Measurements from ENCODE around the gene WDR17. TPM values are rescaled to one million over a fixed set of nuclear protein-coding genes. Genes with fewer than 3 reads are reported as not detected.
"Not testable (repeated sequence)": the region's sequence is repeated elsewhere in the genome, so short reads cannot be mapped to it uniquely, and the experiment has no call there.

Gene WDR17
- total RNA-seq, 4 donors from 2014 or later, result 0.11 to 2.4 (median 1.3) TPM; not detected in 1

DNA sequence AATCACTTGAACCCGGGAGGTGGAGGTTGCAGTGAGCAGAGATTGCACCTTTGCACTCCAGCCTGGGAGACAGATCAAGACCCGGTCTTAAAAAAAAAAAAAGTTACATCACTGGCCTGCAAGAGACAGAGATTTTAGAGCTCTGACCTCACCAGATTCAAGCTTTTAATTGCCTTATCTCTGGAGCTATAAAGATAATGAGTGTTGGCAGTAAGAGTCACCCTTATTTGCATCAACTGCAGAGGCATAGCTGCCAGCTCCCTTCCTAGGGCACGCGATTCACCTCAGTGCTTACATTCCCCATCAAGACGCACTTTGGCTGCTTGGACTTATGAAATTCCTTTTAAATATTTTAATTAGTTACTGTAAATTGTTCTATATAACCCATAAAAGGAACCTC lies 142.2 kb downstream of the WDR17 start:
- intact Hi-C loops (cut with DNase I), result no loop called here

DNA sequence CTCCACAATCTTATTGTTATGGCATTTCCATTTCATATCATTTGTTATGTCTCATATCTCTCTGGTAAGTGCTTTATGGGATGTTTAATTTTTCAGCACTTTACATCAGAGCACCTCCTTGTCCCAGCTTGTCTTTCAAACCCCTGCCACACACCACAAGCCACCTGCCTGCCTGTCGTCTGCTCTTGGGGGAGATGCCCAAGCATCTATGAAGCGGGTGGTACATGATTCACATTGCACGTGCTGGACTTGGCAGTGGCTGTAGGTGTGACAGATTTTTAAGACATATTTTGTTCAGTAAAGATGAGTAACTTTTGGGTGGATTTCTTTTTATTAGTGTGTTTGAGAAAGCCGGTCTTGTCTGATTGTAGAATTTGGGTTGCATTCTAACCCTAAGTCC lies 143.9 kb downstream of the WDR17 start:
- H3K4me3 ChIP-seq, result no peak overlapping the region
- TF ChIP-seq POLR2A (IDR thresholded peaks at IDR 0.05) (no peak), CTCF (IDR thresholded peaks at IDR 0.05) (no peak)
- no peaks in the 10 kb centered on the region for H3K9me3 ChIP-seq
- H3K4me1 ChIP-seq, result no peaks in the 10 kb centered on the region
- DNase-seq, result no peak
- WGBS, 2 donors, result 89 to 91% methylated on average over 3 to 4 of the region's 4 CpGs
- H3K27ac ChIP-seq, result no peak overlapping the region
- intact Hi-C loops (cut with DNase I), result no loop called here
- peaks cover 0 to 13% (median 0%) of the 10 kb centered on the region in 4 donors for H3K27me3 ChIP-seq
- H3K36me3 ChIP-seq, result no peaks in the 10 kb centered on the region

More for the DNA sequence above, 142.2 kb downstream of the WDR17 start:
- H3K27me3 ChIP-seq, result peaks cover 0 to 13% (median 0%) of the 10 kb centered on the region in 4 donors
- no peak overlapping the region for H3K27ac ChIP-seq
- H3K36me3 ChIP-seq, result no peaks in the 10 kb centered on the region
- no peaks in the 10 kb centered on the region for H3K4me1 ChIP-seq
- 75 to 81% methylated on average over 4 to 5 of the region's 5 CpGs for WGBS, 2 donors
- H3K9me3 ChIP-seq, result no peaks in the 10 kb centered on the region
- TF ChIP-seq CTCF (IDR thresholded peaks at IDR 0.05) (no peak), POLR2A (IDR thresholded peaks at IDR 0.05) (no peak)
- H3K4me3 ChIP-seq, result no peak overlapping the region
- no peak for DNase-seq

- Histone ChIP-seq H3K4me3 (no peak overlapping the region), H3K36me3 (no peaks in the 10 kb centered on the region), H3K27ac (no peak overlapping the region), H3K4me1 (no peaks in the 10 kb centered on the region), H3K27me3 (peaks cover 0 to 13% (median 0%) of the 10 kb centered on the region in 4 donors), H3K9me3 (no peaks in the 10 kb centered on the region)
- no peak for DNase-seq
- 79 to 84% methylated on average over 3 of the region's 3 CpGs for WGBS, 2 donors
- intact Hi-C loops (cut with DNase I), result no loop called here
- TF ChIP-seq POLR2A (IDR thresholded peaks at IDR 0.05) (no peak), CTCF (IDR thresholded peaks at IDR 0.05) (no peak)
Measured at GRCh38 chr4:176210101-176210500, 144.5 kb downstream of the WDR17 start.

DNA sequence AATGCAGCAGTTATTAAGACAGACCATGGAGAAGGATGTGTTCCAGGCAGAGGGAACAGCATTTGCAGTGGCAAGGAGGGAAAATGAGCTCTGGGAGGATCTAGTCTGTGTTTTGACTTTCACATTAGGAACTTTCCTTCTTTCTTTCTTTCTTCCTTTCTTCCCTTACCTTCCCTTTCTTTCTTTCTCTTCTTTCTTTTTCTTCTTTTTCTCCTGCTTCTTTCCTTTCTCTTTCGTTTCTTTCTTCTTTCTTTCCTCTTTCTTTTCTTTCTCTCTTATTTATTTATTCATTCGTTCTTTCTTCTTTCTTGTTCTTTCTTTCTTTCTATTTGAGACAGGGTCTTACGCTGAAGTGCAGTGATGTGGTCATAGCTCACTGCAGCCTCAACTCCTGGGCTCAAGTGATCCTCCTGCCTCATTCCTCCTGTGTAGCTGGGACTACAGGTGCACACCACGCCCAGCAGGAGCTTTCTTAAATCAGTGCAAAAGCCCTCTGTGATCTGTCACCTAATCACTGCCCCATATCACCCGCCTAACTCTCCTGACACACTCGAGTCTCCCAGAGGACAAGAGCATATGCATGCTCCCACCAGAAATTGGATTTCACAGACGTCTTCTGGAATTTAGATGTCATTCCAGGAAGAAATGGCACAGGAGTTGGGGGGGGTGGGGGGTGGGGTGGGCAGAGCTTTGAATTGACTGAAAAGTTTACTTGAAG lies 145.1 kb downstream of the WDR17 start:
- intact Hi-C loops (cut with DNase I), result no loop called here
- DNase-seq, result no peak
- TF ChIP-seq POLR2A (IDR thresholded peaks at IDR 0.05) (no peak), CTCF (IDR thresholded peaks at IDR 0.05) (no peak)
- Histone ChIP-seq H3K36me3 (no peaks in the 10 kb centered on the region), H3K27me3 (peaks cover 0 to 13% (median 0%) of the 10 kb centered on the region in 4 donors), H3K9me3 (no peaks in the 10 kb centered on the region), H3K27ac (no peak overlapping the region), H3K4me3 (no peak overlapping the region), H3K4me1 (no peaks in the 10 kb centered on the region)
- 59 to 62% methylated on average over 7 of the region's 7 CpGs for WGBS, 2 donors

GRCh38 chr4:176212351-176212750 lies 146.7 kb downstream of the WDR17 start:
- H3K4me3 ChIP-seq; H3K36me3 ChIP-seq; DNase-seq; H3K27me3 ChIP-seq; intact Hi-C loops (cut with DNase I); H3K9me3 ChIP-seq; H3K4me1 ChIP-seq; H3K27ac ChIP-seq: not testable (repeated sequence)
- whole genome bisulfite sequencing, 2 donors, result 80% methylated on average over 3 of the region's 3 CpGs
